ENCODE data around the gene IFI44L.

- TF ChIP-seq JUND (IDR thresholded peaks at IDR 0.05) (no peak), CTCF (IDR thresholded peaks at IDR 0.05; ENCODE audit: low read depth, low read length, missing input control) (no peak), RAD21 (IDR thresholded peaks at IDR 0.05) (no peak), TAF1 (conservative IDR thresholded peaks at IDR 0.05) (no peak), MAX (IDR thresholded peaks at IDR 0.05) (no peak), REST (IDR thresholded peaks at IDR 0.05) (no peak), SP1 (IDR thresholded peaks at IDR 0.05) (no peak), NR2F2 (IDR thresholded peaks at IDR 0.05) (no peak), RXRA (IDR thresholded peaks at IDR 0.05) (no peak), FOXA1 (IDR thresholded peaks at IDR 0.05) (no peak), YY1 (IDR thresholded peaks at IDR 0.05) (no peak), GABPA (IDR thresholded peaks at IDR 0.05 in 1 of 2, conservative IDR thresholded peaks at IDR 0.05 in 1 of 2) (no peak)
Measured at GRCh38 chr1:78691995-78692747, 71.9 kb downstream of the IFI44L start.
